Activated CD8-positive, alpha-beta memory T cell treated with anti-CD3 and anti-CD28 coated beads, Interleukin-2, amount 50 U/mL, for 24 hours (primary cell): ENCODE measurements around the gene RBMS3.
"Not testable (repeated sequence)": the region's sequence is repeated elsewhere in the genome, so short reads cannot be mapped to it uniquely, and the experiment has no call there.

Source experiments
- DNase-seq: peaks from one replicate; pipeline ENCODE4 v3.0.0-alpha.2; 2020; ENCODE audit errors: extremely low read depth

RBMS3 gene

DNA sequence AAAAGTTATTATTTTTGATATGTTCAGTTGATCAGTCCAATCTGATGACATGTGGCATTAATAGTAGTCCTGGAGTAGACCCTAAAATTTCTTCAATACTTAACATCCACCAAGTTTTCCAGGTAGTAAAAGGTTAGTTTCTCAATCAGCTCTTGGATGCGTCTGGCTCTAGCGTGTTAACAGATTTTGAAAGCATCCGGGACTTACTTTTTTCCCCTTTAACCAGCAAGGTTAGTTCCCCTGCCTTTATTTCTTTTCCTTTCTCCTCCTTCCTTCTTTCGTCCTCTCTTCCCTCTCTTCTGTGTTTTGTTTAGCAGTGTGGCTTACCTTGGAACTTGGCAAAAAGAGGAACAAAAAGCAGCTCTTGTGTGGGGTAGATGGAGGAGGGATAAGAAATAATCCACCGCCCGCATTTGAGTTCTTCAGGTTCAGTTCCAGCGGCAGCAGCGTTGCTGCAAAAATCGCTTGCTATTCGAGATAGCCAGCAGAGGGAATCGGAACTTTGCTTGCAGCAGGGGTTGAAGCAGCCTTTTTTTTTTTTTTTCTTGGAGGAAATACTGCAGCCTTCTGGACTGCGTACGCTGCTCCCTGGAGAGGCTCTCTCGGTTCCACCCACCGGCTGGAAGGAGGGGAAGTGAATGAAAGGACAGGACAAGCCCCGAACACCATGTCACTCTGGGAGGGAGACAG is at the start of gene RBMS3:
RBMS3 (plus strand) TSS at position 668 of the 690 bp plus-strand sequence.
- no peak for DNase-seq

DNA sequence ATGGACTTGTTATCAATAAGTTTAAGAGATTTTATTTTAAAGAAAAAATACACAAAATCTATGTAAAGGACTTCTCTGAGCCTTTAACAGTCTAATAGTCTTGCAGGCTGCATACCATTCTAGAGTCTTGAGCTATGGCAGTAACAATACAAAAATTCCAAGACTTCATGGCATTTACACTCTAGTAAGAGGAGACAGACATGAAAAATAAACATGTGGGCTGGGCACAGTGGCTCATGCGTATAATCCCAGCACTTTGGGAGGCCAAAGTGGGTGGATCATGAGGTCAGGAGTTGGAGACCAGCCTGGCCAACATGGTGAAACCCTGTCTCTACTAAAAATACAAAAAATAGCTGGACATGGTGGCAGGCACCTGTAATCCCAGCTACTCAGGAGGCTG is 47.7 kb upstream of the RBMS3 start:
- DNase-seq, result not testable (repeated sequence)

DNA sequence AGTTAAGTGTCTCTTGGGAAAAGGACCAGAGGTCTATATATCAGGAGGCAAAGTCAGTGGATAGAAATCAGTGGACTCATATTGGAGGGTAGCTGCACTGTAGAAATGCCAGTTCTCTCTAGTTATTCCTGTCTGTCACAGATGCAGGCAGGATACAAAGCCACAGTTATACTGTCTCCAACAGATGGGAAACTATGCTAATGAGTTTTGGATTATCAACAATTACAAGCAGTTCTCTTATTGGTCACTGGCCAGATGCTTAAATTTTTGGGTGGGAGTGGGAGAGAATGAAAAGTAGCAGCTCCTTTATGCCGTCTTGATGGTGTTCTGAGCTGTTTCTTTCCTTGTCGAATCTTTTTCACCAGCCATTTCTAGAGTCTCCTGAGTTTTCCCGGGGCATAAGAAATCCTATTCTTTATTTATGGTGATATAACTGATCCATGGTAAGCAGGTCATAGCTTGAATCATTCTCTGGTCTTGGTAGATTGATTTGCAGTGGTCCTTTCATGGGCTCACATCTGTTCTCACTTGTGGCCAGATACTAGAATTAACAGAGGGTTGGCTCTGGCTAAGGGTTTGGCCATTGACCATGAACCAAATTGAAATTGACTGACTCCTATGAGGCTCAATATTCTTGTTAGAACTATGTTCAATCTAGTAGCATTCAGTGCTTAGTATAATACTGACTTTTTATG is 44.6 kb upstream of the RBMS3 start:
- no peak for DNase-seq

- DNase-seq, result no peak
Observed at GRCh38 chr3:29239376-29239775, 41.5 kb upstream of the RBMS3 start.

GRCh38 chr3:29240248-29240647 is 40.6 kb upstream of the RBMS3 start:
- no peak for DNase-seq

DNA sequence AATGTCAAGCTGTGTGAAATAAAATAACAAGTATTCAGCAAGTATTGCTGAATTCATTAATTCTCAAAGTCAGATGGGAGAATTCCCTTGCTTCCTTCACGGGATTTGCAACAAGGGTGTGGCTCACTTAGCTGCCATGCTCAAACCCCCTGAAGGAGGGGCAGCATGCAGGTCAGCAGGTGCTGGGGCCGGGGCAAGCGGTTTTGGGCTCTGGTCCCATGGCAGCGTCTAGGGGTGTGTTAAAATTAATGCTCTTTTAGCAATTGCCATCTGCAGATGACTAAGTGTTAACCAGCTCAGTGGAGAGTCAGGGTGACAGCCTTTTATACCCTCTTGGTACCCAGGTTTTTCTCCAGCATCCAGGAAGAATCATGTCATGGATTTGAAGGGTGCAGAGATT is 40.0 kb upstream of the RBMS3 start:
- DNase-seq, result no peak

- no peak for DNase-seq
Observed at GRCh38 chr3:29241855-29242254, 39.0 kb upstream of the RBMS3 start.

- no peak for DNase-seq
Observed at GRCh38 chr3:29242296-29242695, 38.6 kb upstream of the RBMS3 start.

GRCh38 chr3:29245441-29245840 is 35.4 kb upstream of the RBMS3 start:
- DNase-seq, result no peak

- DNase-seq, result no peak
Observed at GRCh38 chr3:29247088-29247745, 33.7 kb upstream of the RBMS3 start.

DNA sequence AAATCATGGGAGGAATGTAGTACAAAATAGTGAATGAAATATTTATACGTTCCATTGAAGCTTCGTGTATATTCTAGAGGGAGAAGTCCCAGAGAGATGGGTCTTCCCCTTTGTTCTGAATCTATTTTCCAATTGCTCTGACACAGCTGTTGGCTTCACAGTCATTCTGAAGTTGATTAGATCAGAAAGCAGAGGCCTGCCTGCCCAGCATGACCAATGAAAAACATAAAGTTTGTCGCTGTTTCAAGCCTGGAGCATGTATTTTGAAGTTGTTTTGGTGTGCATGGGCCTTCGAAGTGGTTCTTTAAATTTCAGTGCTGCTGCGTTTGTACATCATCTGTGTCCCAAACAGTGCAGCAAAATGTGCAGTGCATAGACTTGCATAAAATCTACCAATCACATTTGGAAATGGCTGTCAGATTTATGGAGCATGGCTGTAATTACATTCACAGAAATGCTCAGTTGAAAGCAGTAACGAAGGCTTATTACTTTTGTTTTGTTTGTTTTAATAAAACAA is 31.0 kb upstream of the RBMS3 start:
- no peak for DNase-seq

- DNase-seq, result no peak
Observed at GRCh38 chr3:29255854-29256696, 24.8 kb upstream of the RBMS3 start.

- no peak for DNase-seq
Observed at GRCh38 chr3:29258161-29258560, 22.7 kb upstream of the RBMS3 start.

DNA sequence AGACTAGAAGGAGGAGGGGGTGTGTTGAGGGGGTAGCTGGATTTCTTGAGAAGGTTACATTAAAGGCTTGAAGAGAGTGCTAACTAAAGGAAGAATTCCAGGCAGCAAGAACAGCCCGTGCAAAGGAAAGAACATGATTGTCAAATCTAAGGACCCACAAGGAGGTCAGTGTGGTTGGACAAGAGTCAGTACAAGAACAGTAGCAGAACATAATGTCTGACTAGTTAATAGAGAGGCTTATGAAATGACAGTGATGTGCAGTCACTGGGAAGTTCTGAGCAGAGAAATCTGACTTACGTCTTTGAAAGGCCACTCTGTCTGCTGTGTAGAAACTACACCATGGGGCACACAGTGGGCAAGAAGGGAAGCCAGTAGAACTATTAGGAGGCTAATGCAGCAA is 19.8 kb upstream of the RBMS3 start:
- no peak for DNase-seq

GRCh38 chr3:29263476-29263875 is 17.4 kb upstream of the RBMS3 start:
- no peak for DNase-seq

DNA sequence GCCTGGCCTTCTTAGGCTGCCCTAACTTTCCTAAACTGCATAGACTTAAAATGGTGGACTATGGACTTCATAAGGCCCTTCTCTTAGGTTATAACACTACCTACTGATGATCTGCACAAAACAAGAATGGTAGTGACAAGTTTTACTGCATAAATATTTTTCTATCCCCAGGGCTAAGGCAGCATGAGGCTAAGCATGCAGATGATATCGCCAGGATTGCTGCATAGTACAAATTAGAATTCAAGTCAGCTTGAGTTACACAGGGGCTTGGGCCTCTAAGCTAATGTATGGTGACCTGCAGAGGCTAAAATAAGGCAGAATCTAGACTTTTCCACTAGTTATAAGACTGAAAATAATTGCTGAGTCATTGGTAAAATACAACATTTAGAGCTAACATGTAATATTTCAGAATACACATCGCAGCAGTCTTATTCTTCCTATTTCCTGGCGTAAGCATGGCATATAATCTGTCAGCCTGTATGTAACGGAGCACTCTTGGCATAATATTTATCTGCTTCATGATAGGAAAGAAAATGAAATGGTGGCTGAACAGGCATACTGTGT is 15.3 kb upstream of the RBMS3 start:
- no peak for DNase-seq

DNA sequence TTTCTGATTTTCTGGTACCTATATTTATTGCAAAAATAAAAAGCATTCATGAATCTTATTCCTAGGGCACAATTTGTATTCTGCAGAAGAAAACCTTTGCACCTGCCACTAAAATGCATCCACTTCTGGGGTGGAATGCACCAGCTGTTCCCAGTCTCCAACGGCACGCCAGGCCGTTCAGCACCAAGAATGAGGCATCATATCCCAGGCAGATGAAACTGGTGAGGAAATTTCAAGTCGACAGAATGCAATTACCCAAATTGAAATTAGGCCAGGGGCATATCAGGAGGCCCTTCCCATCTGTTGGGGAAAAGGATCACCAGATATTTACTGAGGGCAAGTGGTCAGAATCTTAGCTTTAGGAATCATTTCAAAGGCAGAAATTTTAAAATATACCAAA is 13.6 kb upstream of the RBMS3 start:
- no peak for DNase-seq

DNA sequence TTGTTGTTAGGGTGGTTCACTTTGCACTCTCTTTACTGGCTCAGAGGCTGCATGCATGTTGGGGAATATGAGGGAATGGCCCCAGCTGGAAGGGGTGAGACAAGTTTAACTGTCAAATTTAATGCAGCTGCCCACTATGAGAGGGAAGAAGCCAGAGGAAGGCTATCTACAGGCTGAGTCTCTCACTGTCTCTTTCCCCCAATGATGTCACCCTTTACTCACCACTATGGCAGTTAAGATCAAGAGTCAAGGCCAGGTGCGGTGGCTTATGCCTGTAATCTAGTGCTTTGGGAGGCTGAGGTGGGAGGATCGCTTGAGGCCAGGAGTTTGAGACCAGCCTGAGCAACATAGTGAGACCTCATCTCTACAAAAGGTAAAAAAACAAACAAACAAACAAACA is 12.2 kb upstream of the RBMS3 start:
- DNase-seq, result no peak

GRCh38 chr3:29270752-29271151 is 10.1 kb upstream of the RBMS3 start:
- DNase-seq, result no peak

GRCh38 chr3:29271475-29271874 is 9.4 kb upstream of the RBMS3 start:
- DNase-seq, result no peak

DNA sequence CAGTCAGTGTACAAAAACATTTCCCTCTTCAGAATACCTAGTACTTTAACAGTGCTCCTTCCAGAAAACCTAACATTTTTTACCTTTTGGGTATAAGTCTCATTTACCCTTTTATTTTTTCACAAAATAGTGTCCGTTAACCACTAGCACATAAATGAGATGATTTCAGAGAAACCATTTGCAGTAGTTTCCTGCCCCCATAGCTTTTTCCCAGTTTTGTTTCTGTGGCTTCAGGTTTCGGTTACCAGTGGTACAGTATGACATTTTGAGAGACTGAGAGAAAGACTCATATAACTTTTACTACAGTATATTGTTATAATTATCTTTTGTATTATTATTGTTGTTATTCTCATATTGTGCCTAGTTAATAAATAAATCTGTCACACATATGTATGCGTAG is 6.2 kb upstream of the RBMS3 start:
- no peak for DNase-seq

- no peak for DNase-seq
Observed at GRCh38 chr3:29275309-29275708, 5.6 kb upstream of the RBMS3 start.
